ENCODE data around the gene ELMO1.
A peak's percentile ranks its signal among the peaks of the same experiment; 100 is the strongest.

The ELMO1 gene

GRCh38 chr7:37201876-37202198 lies 246.8 kb downstream of the ELMO1 start:
- TF ChIP-seq ZFX (IDR thresholded peaks at IDR 0.05; ENCODE audit: borderline replicate concordance) (no peak), CTCF (IDR thresholded peaks at IDR 0.05) (peak; percentile 73)
- H3K27ac ChIP-seq, result no peak overlapping the region

DNA sequence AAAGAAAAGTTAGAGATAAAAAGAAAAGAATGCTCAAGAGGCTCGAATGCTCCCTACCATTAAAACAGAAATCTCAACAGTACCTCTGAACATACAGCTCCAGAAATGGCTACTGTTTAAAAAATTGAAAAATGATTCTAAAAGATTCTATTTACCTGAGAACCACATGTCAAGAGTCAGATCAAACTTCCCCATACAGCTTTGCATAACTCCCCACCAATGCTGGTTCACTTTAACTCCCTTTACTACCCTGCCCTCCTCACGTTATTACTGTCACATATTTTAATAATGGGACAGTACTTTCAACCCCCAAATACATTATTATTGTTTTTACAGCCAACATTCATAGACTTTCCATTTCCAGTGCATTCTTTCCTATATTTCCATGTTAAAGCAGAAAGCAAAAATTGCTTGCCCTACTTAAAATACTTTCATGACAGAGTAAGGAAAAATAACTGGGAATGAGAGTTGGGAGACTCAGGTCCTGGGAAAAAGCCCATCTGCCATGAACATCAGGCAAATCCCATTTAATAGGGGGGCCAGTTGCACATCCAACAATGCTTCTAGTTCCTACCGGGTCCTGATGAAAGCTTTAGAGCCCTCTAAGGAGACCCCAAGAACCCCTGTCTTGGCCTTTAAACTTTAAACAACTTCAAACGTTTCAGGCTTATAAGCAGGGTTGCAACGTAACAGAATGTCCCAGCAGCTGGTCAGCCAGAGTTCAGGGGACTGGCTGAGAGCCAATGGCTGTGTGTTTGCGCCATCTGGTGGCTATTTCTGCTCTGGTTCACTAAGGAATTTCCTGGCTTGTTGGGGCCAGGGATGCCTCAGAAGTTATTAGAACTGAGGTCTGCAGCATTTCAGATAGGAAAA lies 247.4 kb downstream of the ELMO1 start:
- TF ChIP-seq CTCF (IDR thresholded peaks at IDR 0.05) (peak; percentile 96), ZFX (IDR thresholded peaks at IDR 0.05; ENCODE audit: borderline replicate concordance) (no peak)
- H3K27ac ChIP-seq, result no peak overlapping the region

- TF ChIP-seq CTCF (IDR thresholded peaks at IDR 0.05) (peak; percentile 98), ZFX (IDR thresholded peaks at IDR 0.05; ENCODE audit: borderline replicate concordance) (no peak)
- no peak overlapping the region for H3K27ac ChIP-seq
Observed at GRCh38 chr7:37198906-37199485, 249.7 kb downstream of the ELMO1 start.

DNA sequence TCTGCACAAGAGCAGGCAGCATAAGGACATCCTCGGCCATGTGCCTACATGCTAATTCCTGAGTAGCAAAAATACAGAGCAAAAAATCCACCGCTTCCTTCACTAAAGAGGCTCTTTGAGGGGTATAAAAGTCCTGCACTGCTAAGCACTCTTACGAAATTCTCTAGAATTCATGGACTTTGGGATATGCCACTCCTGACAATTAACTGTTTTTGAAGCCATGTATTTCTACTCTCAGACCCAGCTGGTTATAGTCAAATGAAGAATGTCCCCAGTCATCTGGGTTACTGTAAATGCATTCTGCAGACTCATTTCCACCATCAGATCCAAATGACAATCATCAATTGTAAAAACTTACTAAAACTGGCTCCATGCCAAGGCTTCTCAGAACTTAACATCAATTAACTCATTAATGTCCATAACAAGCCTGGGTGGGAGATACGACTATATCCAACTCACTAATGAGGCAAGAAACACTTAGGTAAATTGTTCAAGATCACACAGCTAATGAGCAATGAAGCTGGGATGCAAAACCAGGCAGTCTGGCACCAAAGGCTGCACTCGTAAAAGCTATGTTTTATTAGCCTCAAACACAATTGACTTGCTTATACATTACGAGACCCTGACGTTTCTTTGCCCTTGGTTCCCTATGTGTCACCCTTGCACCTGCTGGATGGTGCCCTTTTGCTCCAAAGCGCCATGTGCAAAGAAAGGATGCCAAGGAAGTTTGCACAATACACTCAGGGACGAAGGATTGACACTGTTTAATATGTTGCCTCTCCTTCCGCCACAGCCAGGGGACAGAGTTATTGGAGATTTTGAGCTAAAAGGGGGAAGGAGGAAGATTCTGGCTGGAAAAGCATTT lies 250.4 kb downstream of the ELMO1 start:
- H3K27ac ChIP-seq, result no peak overlapping the region
- TF ChIP-seq ZFX (IDR thresholded peaks at IDR 0.05; ENCODE audit: borderline replicate concordance), result no peak
- no peak for TF ChIP-seq CTCF (IDR thresholded peaks at IDR 0.05)

DNA sequence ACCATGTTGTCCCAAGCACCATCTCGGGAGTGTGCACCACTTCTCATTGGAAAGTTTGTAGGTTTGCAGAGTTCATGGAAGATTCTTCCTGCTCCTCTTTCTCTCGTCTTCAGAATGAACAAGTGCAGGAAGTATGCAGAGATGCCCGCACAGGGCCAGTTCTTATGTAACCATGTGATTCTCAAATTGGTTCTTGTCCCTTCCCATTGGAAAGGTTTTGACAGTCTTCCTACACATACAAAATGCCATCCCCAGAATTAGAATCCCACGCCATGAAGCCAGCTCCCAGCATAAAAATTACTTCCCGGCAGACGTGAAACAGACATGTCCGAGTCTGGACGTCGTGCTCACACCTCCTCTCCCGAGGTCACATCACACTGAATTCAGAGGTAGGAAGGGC lies 251.6 kb downstream of the ELMO1 start:
- no peak for TF ChIP-seq ZFX (IDR thresholded peaks at IDR 0.05; ENCODE audit: borderline replicate concordance)
- no peak for TF ChIP-seq CTCF (IDR thresholded peaks at IDR 0.05)
- no peak overlapping the region for H3K27ac ChIP-seq

GRCh38 chr7:37196676-37197075 lies 252.0 kb downstream of the ELMO1 start:
- no peak for TF ChIP-seq ZFX (IDR thresholded peaks at IDR 0.05; ENCODE audit: borderline replicate concordance)
- TF ChIP-seq CTCF (IDR thresholded peaks at IDR 0.05), result no peak
- no peak overlapping the region for H3K27ac ChIP-seq

Measured in 22Rv1 (cell line).